Activated CD4-positive, alpha-beta T cell treated with anti-CD3 and anti-CD28 coated beads for 4 hours (primary cell): ENCODE data around the gene PDX1.

Source experiments
- DNase-seq, 2 donors: peaks; one replicate each; pipeline ENCODE4 v3.0.0-alpha.2; 2020

PDX1 gene

GRCh38 chr13:27922883-27923612, 3.2 kb downstream of the PDX1 start:
- no peak for DNase-seq

DNA sequence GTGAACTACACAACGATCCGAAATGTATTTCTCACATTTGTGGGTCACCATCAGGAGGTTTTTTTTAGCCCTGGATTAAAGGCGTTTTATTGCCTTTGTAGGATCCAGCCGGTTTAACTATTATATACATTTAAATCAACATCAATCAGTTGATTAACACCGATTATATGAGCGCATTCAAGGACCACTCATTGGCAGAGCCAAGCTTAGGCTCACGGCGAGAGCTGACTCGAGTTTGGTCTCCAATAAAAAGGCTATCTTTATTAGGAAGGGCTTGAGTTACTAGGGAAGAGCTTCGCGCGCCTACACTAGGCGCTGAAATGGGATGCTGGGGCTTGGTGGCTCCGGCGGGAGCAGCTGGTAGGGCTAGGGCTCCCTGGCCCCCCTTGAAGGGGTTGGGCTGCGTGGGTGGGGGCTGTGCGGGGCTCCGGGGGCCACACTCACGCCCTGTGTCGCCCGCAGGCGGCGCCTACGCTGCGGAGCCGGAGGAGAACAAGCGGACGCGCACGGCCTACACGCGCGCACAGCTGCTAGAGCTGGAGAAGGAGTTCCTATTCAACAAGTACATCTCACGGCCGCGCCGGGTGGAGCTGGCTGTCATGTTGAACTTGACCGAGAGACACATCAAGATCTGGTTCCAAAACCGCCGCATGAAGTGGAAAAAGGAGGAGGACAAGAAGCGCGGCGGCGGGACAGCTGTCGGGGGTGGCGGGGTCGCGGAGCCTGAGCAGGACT, 4.2 kb downstream of the PDX1 start:
- no peak for DNase-seq

- DNase-seq, result no peak
These were observed 4.8 kb downstream of the PDX1 start for GRCh38 chr13:27924529-27925141.

- no peak for DNase-seq
These were observed 5.6 kb downstream of the PDX1 start for GRCh38 chr13:27925220-27925991.

DNA sequence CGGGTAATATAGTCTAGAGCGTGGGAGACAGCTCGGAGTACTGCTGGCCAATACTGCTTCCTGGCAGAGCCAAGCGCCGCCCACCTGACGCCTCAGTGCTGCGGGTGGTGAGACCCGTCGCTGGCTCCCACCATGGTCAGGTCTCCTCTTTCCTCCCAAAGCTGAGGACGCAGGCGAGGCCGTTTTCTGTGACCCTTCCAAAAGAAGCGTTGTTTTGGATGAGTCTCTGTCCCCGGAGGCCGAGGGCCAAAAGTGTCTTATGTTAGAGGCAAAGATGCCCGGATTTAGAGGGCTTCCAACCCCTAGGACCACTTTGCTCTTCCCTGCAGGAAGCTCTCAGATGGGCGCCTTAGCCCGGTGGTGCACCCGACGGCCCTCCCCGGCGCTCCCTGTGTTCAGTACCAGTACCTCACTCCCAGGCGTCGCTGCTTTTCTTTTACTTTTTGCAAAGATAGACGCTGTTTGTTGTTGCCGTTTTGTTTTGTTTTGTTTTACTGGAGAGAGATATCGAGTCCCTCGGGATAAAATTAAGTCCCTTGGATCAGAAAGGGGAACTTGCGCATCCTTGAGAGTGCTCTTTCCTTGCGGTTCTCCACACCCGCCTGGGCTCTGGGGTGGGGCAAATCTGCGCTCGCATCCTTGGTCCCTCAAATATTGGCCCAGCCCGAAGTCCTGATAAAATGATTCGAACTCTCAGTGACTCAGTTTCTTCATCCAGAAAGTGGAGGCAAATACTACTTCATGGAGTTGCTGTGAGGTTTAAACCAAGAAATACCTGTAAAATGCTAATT, 7.0 kb downstream of the PDX1 start:
- DNase-seq, result no peak

GRCh38 chr13:27927444-27928352, 7.9 kb downstream of the PDX1 start:
- no peak for DNase-seq

GRCh38 chr13:27928353-27928804, 8.6 kb downstream of the PDX1 start:
- no peak for DNase-seq

DNA sequence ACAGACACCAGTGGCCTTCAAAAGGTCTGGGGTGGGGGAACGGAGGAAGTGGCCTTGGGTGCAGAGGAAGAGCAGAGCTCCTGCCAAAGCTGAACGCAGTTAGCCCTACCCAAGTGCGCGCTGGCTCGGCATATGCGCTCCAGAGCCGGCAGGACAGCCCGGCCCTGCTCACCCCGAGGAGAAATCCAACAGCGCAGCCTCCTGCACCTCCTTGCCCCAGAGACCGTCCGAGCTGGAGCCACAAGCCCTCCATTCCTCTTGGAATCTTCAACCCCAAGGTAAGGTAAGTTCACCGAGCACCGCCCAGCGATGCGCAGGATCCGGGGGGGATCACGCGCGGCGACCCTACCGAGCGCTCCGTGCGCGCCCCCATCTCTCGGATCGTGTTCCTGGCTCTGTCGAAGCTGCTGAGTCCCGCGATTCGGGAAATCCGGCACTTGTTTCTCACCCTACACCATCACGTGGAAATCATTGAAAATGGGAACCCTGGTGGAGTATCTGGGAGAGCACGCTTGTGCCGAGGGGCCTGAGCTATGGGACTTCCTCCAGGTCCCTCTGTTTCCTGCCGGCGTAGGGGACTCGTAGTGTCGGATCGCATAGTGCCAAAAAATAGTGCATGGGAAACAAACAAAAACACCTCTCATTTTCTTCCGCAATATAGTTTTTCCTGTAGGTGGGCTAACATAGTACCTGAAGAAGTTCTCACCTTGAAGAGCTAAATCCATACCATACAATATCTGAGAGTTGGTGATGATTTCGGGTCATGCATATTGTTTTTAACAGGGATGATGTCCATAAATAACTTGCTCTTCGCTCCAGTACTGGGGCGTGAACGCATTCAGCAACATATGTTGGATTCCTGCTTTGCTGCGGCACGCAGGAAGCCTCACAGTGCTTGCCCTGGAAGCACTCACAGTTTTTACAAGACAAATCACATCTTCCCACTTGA, 9.3 kb downstream of the PDX1 start:
- DNase-seq, result no peak

DNA sequence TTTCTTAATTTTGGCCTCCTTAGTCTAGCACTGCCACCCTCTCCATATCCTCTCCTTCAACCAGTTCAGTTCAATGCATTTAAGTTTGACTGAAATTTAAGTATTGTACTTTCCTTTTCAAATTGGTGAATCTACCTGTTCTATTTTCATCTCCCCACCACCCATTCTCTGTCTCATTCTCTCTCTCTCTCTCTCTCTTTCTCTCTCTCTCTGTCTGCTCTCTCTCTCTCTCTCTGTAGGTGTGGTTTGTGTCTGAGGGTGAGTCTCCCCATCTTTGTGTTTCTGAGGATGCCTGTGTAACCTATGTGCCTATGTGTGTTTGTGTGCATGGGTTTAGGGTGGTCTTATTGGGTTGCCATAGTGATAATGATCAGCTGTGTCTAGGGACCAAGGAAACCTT, 10.1 kb downstream of the PDX1 start:
- DNase-seq, result no peak

GRCh38 chr13:27933118-27933517, 13.3 kb downstream of the PDX1 start:
- no peak for DNase-seq

- DNase-seq, result no peak
These were observed 14.0 kb downstream of the PDX1 start for GRCh38 chr13:27933580-27934328.

DNA sequence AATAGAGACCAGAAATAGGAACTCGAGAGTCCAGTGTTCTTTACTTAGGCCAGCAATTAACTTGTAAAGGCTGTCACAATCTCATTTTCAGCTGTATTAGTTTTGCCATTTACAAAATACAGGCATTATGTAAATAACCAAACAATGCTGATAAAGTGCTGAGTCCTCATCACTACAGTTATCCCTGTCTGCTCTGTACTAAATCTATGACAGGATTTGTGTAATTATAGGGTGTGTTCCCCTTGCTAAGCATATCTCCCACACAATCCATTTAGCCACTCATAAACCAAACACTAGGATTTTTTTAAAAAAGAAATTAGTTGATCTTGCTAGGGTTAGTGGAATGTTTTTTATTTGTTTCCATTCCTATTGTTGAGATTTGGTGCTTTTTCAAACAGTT, 23.2 kb downstream of the PDX1 start:
- no peak for DNase-seq

- no peak for DNase-seq
These were observed 33.3 kb downstream of the PDX1 start for GRCh38 chr13:27952876-27953675.

GRCh38 chr13:27953676-27954405, 34.0 kb downstream of the PDX1 start:
- peak; percentile 42 to 43 for DNase-seq

DNA sequence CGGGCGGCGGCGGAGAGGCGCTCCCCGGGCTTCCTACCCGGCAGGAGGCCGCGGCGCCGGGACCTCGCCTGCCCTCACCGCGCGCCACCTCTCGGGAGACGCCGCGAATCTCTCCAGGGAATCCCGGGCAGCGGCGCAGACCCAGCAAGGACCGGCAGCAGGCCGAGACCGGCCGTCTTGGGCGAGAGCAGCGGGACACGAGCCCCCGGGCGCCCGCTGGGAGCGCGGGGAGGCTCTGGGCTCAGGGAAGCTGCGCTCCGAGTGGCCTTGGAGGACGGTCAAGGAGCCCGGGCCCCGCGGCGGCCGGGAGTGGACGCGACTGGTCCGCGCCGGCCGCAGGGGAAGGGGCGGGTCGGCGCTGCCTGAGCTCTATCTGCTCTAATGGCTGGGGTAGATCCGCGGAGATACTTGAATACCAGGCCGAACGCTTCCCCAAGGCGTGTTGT, 34.6 kb downstream of the PDX1 start:
- DNase-seq, result no peak

- DNase-seq, result no peak
These were observed 35.3 kb downstream of the PDX1 start for GRCh38 chr13:27955014-27955591.
